HG02870 (cell line): ENCODE data around the gene FBXO31.
"Not testable (repeated sequence)": the region's sequence is repeated elsewhere in the genome, so short reads cannot be mapped to it uniquely, and the experiment has no call there.

ENCODE experiments used
- ATAC-seq: cut with Tn5 transposase; IDR thresholded peaks from one replicate; pipeline ENCODE4 v1.9.1; 2021; ENCODE audit warnings: mild to moderate bottlenecking, moderate library complexity; ENCODE audit not compliant: unreplicated experiment

The FBXO31 gene

DNA sequence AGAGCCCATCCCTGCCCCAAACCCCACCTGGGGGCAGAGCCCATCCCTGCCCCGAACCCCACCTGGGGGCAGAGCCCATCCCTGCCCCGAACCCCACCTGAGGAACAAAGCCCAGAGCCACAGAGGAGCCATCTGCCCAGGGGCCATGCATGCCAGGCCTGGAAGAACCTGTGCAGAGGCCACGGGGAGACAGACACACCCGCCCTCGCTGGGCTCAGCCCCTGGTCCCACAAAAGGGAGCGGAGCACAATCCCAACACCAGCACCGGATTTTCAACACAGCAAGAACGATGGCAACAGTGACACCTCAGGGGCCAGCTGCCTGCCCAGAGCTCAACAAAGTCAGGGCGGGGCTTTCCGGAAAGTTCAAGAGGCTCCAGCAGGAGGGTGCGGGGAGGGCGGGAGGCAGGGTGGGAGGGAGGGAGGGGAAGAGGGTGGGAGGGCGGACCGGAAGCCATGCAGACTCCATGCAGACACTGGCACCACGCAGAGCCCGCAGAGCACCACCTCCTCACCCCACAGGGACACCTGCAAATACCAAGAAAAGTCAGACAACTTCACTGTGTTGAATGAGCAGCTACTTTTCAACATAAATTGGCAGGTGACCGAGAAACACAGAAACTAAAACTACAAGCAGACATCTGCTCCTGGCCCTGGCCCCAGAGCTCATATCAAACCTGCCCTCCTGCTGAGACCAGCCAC is 38.5 kb downstream of the FBXO31 start:
- no peak for ATAC-seq

- no peak for ATAC-seq
These were observed 39.2 kb downstream of the FBXO31 start for GRCh38 chr16:87344165-87344930.

GRCh38 chr16:87343753-87344050 is 39.9 kb downstream of the FBXO31 start:
- ATAC-seq = no peak

DNA sequence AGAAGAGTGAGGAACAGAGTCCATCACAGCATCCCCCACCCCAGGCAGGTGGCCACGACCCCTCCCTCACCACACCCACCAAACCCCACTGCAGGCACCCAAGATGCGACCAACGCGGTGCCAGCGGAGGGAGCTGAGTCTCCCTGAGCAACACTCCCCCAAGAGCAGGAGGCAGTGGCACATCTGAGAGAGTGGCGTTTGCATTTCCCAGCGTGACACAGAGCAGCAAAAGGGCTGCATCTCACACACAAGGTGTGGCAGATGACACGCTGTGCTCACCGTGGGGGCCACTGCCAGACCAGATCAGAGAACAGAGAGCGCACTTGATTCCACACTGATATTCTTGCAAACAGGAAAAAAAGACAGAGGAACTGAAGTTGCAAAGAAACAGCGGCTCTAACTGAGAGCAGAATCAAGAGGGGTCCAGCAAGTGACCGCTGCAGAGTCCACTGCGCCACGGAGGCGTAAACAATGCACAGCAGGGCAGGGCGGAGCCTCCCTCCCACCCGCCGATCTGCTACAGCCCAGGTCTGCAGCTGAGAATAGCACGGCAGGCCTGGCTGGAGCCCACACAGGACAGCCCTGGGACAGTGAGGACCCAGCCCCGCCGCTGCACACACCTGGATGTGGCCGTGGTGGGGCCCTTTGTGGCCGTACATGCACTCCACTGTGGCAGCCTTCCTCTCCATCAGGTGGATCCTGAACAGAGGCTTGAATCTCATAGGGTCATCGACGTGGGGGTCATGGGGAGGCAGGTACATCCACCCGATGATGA is 40.4 kb downstream of the FBXO31 start:
- no peak for ATAC-seq

GRCh38 chr16:87342504-87342903 is 41.1 kb downstream of the FBXO31 start:
- no peak for ATAC-seq

GRCh38 chr16:87340198-87340597 is 43.4 kb downstream of the FBXO31 start:
- no peak for ATAC-seq

- not testable (repeated sequence) for ATAC-seq
These were observed 43.9 kb downstream of the FBXO31 start for GRCh38 chr16:87339724-87340105.

DNA sequence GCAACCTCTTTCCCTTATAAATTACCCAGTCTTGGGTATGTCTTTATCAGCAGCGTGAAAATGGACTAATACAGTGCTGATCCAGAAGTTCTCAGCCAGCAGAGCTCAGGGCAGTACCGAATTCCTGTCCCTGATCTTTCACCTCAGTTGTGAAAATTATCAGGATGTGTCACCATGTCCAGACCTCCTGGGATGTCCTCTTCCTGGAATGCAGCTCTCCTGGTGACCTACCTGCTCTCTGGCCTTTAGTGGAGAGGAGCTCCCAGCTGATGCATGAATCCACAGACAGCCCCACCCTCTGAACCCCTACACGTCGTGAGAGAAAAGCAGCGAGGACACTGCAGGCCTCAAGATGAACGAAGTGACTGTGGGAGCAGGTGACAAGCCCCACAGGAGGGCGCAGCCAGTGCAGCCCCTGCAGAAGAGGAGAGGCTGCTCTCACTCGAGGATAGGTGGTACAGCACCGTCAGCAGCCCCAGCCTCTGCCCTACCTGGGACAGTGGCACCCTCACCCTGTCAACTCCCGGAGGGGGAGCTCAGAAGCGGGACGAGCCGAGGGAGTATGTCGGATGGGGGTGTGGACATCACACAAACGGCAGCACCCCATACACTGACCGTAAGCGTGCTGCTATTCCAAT is 44.4 kb downstream of the FBXO31 start:
- no peak for ATAC-seq

GRCh38 chr16:87338155-87338765 is 45.3 kb downstream of the FBXO31 start:
- ATAC-seq = no peak

- ATAC-seq = no peak
These were observed 46.3 kb downstream of the FBXO31 start for GRCh38 chr16:87337262-87337771.

- no peak for ATAC-seq
These were observed 46.9 kb downstream of the FBXO31 start for GRCh38 chr16:87336434-87337240.

- no peak for ATAC-seq
These were observed 47.7 kb downstream of the FBXO31 start for GRCh38 chr16:87335625-87336433.

DNA sequence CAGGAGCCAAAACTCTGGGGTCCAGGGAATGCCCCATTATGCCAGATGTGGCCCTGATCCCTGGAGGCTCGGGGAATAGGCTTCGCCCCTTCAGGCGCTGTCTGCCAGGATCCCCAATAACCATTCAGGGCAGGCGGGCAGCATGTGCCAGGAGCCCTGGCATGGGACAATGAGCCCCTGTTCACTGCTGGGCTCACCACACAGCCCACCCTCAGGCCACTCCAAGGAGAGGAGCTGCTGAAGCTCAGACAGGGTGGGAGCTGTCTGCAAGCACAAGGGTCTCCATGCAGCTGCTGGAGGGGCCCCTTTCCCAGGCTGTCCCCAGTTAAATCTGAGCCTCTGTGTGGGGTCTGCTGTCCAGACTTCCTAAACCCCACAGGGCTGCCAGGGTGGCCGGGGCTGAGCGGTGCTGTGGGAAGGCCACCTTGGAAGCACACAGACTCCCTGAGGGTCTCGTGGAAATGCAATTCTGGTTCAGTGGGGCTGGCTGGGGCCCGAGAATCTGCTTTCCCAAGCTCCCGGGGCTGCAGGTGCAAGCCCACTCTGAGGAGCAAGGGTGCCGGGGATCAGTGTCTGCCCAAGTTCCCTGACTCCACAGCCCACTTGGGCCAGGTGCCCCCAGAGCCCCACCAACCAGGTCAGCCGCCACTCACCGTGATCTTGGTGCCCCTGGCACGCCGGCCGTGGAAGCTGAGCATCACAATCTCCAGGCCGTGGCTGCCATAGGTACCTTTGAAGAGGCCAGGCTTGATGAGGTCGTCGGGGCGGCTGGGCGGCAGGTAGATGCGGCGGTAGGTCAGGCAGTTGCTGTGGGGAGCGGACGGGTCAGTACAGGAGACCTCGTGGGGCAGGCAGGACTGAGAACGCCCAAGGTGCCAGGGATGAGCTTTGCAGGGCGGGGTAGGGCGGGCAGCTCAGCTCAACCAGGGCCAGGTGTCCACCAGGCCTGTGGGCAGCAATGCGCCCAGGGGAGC is 48.6 kb downstream of the FBXO31 start:
- no peak for ATAC-seq

DNA sequence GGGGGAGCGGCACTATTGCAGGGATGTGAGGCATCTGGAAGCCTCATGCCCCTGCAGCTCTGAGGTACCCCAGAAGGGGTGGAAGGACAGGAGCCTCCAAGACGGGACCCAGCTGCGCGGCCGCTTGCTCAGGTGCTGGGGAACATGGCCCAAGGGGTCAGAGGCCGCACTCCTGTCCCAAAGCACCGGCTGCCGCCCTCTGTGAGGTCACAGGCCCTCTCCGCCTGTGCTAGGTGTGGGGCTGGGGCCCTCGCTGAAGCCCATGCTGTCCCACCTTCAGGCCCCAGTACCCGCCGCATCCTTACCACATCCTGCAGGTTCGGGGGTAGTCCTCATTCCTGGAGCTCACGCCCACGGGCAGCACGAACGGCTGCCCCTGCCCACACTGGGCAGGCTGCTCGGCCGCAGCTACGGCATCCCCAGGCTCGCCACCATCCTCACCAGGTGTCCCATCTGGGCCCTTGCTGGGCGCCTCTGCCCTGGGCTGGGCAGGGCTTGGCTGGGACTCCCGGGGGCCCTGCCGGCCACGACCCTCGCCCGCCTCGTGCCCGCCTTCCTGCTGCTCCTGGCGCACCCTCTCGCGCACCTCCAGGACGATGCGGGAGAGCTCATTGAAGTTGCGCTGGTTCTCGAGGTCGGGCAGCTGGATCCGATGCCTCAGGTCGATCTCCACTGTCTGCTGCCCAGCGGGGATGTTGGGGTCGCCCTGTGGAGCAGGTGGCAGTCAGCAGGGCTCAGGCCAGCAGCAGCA is 49.8 kb downstream of the FBXO31 start:
- ATAC-seq = no peak

DNA sequence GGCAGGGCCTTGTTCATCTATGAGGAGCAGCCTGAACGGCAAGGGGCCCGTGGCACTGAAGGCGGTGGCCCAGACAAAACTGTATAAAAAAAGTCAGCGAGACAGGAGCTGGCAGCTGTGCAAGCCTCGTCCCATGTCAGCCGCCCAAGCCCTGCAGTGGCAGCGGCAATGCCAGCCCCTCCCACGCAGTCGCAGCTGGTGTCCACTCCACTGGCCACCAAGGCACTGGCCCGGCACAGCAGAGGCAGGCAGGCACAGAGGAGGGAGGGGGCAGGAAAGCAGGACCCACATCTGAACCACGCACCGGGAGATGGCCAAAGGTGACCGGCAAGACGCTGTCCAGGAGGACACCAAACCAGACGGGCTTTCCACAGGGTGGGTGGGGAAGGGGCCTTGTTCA is 50.5 kb downstream of the FBXO31 start:
- ATAC-seq = no peak

GRCh38 chr16:87332150-87332549 is 51.4 kb downstream of the FBXO31 start:
- no peak for ATAC-seq

GRCh38 chr16:87331241-87331801 is 52.3 kb downstream of the FBXO31 start:
- no peak for ATAC-seq
